MCF 10A (cell line): ENCODE results near the gene TIMELESS. TPM values are rescaled to one million over a fixed set of nuclear protein-coding genes. Genes with fewer than 3 reads are reported as not detected.

Experiments
- BruUV-seq: library from RNA; stranded (reverse); fragments of 400-500 nt; replicated peaks from 2 replicates; lab custom pipeline; 2021; lab: Mats Ljungman, UMichigan
- CTCF ChIA-PET: fragments of 300-600 bp; sonication (Branson Sonifier 250); formaldehyde crosslinking; extraction: SDS; loops from one replicate; lab custom pipeline; 2021; ENCODE audit warnings: antibody characterized with exemption, inconsistent platforms; lab: Yijun Ruan, JAX
- POLR2A ChIA-PET: fragments of 300-600, 350-650 bp; sonication (Branson Sonifier 250); formaldehyde crosslinking; extraction: SDS; loops from one replicate; lab custom pipeline; 2020; ENCODE audit warnings: antibody characterized with exemption, inconsistent platforms; lab: Yijun Ruan, JAX
- DNase-seq: peaks from one replicate; pipeline ENCODE4 v3.0.0-alpha.2; 2018; ENCODE audit not compliant: unreplicated experiment
- H3K27ac Mint-ChIP-seq: one replicate; pipeline ENCODE4 v1.8.0; 2022; ENCODE audit warnings: mild to moderate bottlenecking, low read depth, mixed read lengths; ENCODE audit not compliant: unreplicated experiment
- H3K27me3 Mint-ChIP-seq: one replicate; pipeline ENCODE4 v1.8.0; 2022; ENCODE audit warnings: mixed read lengths; ENCODE audit not compliant: insufficient read depth, unreplicated experiment
- H3K36me3 Mint-ChIP-seq: one replicate; pipeline ENCODE4 v1.8.0; 2022; ENCODE audit warnings: mild to moderate bottlenecking, moderate library complexity, mixed read lengths; ENCODE audit not compliant: insufficient read depth, unreplicated experiment
- H3K4me1 Mint-ChIP-seq: one replicate; pipeline ENCODE4 v1.8.0; 2022; ENCODE audit warnings: mixed read lengths; ENCODE audit not compliant: insufficient read depth, unreplicated experiment
- H3K4me3 Mint-ChIP-seq: one replicate; pipeline ENCODE4 v1.8.0; 2022; ENCODE audit warnings: mild to moderate bottlenecking, moderate library complexity, mixed read lengths; ENCODE audit not compliant: unreplicated experiment
- H3K9me3 Mint-ChIP-seq: one replicate; pipeline ENCODE4 v1.8.0; 2022; ENCODE audit warnings: mixed read lengths; ENCODE audit not compliant: unreplicated experiment
- CTCF ChIP-seq: fragments of 200-600 bp; IDR thresholded peaks from one replicate; pipeline ENCODE4 v1.8.0; 2022; ENCODE audit warnings: antibody characterized with exemption, mild to moderate bottlenecking; ENCODE audit not compliant: unreplicated experiment
- intact Hi-C: fragments of 100-400 bp; cut with micrococcal nuclease; formaldehyde crosslinking; loops from 2 replicates; pipeline ENCODE4 v1.14.1; 2022
- total RNA-seq: library from RNA; stranded (reverse); gene quantifications from 2 replicates; pipeline ENCODE4 v1.2.3, GENCODE V29; 2022

TIMELESS gene
- total RNA-seq, 1 experiment from 2014 or later = 14.0 TPM

GRCh38 chr12:56476972-56477432 is 27.8 kb upstream of the TIMELESS start:
- H3K36me3 Mint-ChIP-seq = peaks cover 18% of the 10 kb centered on the region
- no peaks in the 10 kb centered on the region for H3K9me3 Mint-ChIP-seq
- intact Hi-C loops = no loop called here
- DNase-seq = no peak
- ChIA-PET POLR2A (interaction anchor here (0.7 to 6.0 kb wide), 2 partner anchors 7 to 11 kb away, joined by 4 to 40 read pairs; partner anchors contain the start of genes GLS2 and SPRYD4), CTCF (interaction anchor here (0.6 kb wide), 1 partner anchor 283 kb away, joined by 3 read pairs; no protein-coding TSS in a partner anchor)
- no peaks in the 10 kb centered on the region for H3K27me3 Mint-ChIP-seq
- H3K4me1 Mint-ChIP-seq = no peaks in the 10 kb centered on the region
- no peak overlapping the region for H3K27ac Mint-ChIP-seq
- no TSS peak for BruUV-seq
- H3K4me3 Mint-ChIP-seq = no peak overlapping the region
- TF ChIP-seq CTCF = no peak

- DNase-seq = no peak
- H3K27ac Mint-ChIP-seq = no peak overlapping the region
- no TSS peak for BruUV-seq
- H3K4me3 Mint-ChIP-seq = no peak overlapping the region
- H3K4me1 Mint-ChIP-seq = no peaks in the 10 kb centered on the region
- ChIA-PET POLR2A (interaction anchor here (0.8 to 6.0 kb wide), 4 partner anchors 6 to 116 kb away, joined by 3 to 40 read pairs (median 3); partner anchors contain the start of genes GLS2, SPRYD4 and STAT2), CTCF (interaction anchor here (0.5 to 0.7 kb wide), 2 partner anchors 124 to 131 kb away, joined by 3 to 4 read pairs; no protein-coding TSS in a partner anchor)
- no peaks in the 10 kb centered on the region for H3K27me3 Mint-ChIP-seq
- intact Hi-C loops = no loop called here
- peaks cover 18% of the 10 kb centered on the region for H3K36me3 Mint-ChIP-seq
- H3K9me3 Mint-ChIP-seq = no peaks in the 10 kb centered on the region
- no peak for TF ChIP-seq CTCF
Observed at GRCh38 chr12:56476143-56476542, 26.9 kb upstream of the TIMELESS start.

GRCh38 chr12:56474389-56474788 is 25.2 kb upstream of the TIMELESS start:
- Mint-ChIP-seq H3K27ac (no peak overlapping the region), H3K9me3 (no peaks in the 10 kb centered on the region), H3K27me3 (no peaks in the 10 kb centered on the region), H3K36me3 (peaks cover 18% of the 10 kb centered on the region), H3K4me3 (no peak overlapping the region), H3K4me1 (peaks cover 8% of the 10 kb centered on the region)
- intact Hi-C loops = no loop called here
- no TSS peak for BruUV-seq
- DNase-seq = no peak
- TF ChIP-seq CTCF = no peak
- ChIA-PET POLR2A (interaction anchor here (1.2 to 1.3 kb wide), 2 partner anchors 11 to 14 kb away, joined by 3 to 4 read pairs; partner anchors contain the start of gene GLS2), CTCF (interaction anchor here (0.6 kb wide), 1 partner anchor 247 kb away, joined by 3 read pairs; no protein-coding TSS in a partner anchor)
